Stimulated activated naive CD8-positive, alpha-beta T cell treated with anti-CD3 and anti-CD28 coated beads, Interleukin-15, Interleukin-2, amounts not matched to agents 100 ng/mL and 50 ng/mL, for 24 hours (primary cell): ENCODE results near the gene AMIGO1.
A peak's percentile ranks its signal among the peaks of the same experiment; 100 is the strongest.

ENCODE experiments used
- H3K27ac Mint-ChIP-seq: one replicate; pipeline ENCODE4 v1.8.0; 2021; ENCODE audit warnings: mild to moderate bottlenecking, mixed read lengths
- H3K27me3 Mint-ChIP-seq: one replicate; pipeline ENCODE4 v1.8.0; 2021; ENCODE audit warnings: mixed read lengths
- H3K36me3 Mint-ChIP-seq: one replicate; pipeline ENCODE4 v1.8.0; 2021; ENCODE audit warnings: low read depth, mixed read lengths
- H3K4me1 Mint-ChIP-seq: one replicate; pipeline ENCODE4 v1.8.0; 2021; ENCODE audit warnings: low read depth, mixed read lengths
- H3K4me3 Mint-ChIP-seq: one replicate; pipeline ENCODE4 v1.8.0; 2021; ENCODE audit warnings: mild to moderate bottlenecking, mixed read lengths
- H3K9me3 Mint-ChIP-seq: one replicate; pipeline ENCODE4 v1.8.0; 2021; ENCODE audit warnings: mixed read lengths

AMIGO1 gene

GRCh38 chr1:109509176-109510134 is at the start of gene AMIGO1:
Gene AMIGO1, minus strand, starts transcription at chr1:109509727. Its CDS starts 815 bp downstream, at chr1:109508912.
- peaks cover 7% of the 10 kb centered on the region for H3K36me3 Mint-ChIP-seq
- H3K27me3 Mint-ChIP-seq: peaks cover 9% of the 10 kb centered on the region
- no peaks in the 10 kb centered on the region for H3K9me3 Mint-ChIP-seq
- peaks cover 60% of the 10 kb centered on the region for H3K4me1 Mint-ChIP-seq
- peak within 1 kb of the TSS; percentile 85 for H3K27ac Mint-ChIP-seq
- peak within 1 kb of the TSS; percentile 89 for H3K4me3 Mint-ChIP-seq

- no peak overlapping the region for H3K4me3 Mint-ChIP-seq
- no peaks in the 10 kb centered on the region for H3K9me3 Mint-ChIP-seq
- H3K27me3 Mint-ChIP-seq: no peaks in the 10 kb centered on the region
- H3K4me1 Mint-ChIP-seq: peaks cover 85% of the 10 kb centered on the region
- no peak overlapping the region for H3K27ac Mint-ChIP-seq
- H3K36me3 Mint-ChIP-seq: peaks cover 17% of the 10 kb centered on the region
Measured at GRCh38 chr1:109557520-109557919, 48.0 kb upstream of the AMIGO1 start.

- Mint-ChIP-seq H3K27ac (no peak overlapping the region), H3K36me3 (peaks cover 17% of the 10 kb centered on the region), H3K27me3 (no peaks in the 10 kb centered on the region), H3K4me1 (peaks cover 84% of the 10 kb centered on the region), H3K9me3 (no peaks in the 10 kb centered on the region), H3K4me3 (no peak overlapping the region)
Measured at GRCh38 chr1:109556563-109556962, 47.0 kb upstream of the AMIGO1 start.

GRCh38 chr1:109548321-109549267 is 39.1 kb upstream of the AMIGO1 start, which contains the start of gene GNAI3:
Gene GNAI3, plus strand, starts transcription at chr1:109548615. Its CDS starts 106 bp downstream, at chr1:109548721.
- Mint-ChIP-seq H3K27ac (peak within 1 kb of the TSS; percentile 93), H3K27me3 (no peaks in the 10 kb centered on the region), H3K4me3 (peak within 1 kb of the TSS; percentile 92), H3K4me1 (peaks cover 57% of the 10 kb centered on the region), H3K9me3 (no peaks in the 10 kb centered on the region), H3K36me3 (peaks cover 8% of the 10 kb centered on the region)

GRCh38 chr1:109547463-109548320 is 38.2 kb upstream of the AMIGO1 start:
- Mint-ChIP-seq H3K4me3 (peak overlapping the region; percentile 92), H3K27me3 (no peaks in the 10 kb centered on the region), H3K9me3 (no peaks in the 10 kb centered on the region), H3K36me3 (peaks cover 8% of the 10 kb centered on the region), H3K27ac (peak overlapping the region; percentile 93), H3K4me1 (peaks cover 48% of the 10 kb centered on the region)

DNA sequence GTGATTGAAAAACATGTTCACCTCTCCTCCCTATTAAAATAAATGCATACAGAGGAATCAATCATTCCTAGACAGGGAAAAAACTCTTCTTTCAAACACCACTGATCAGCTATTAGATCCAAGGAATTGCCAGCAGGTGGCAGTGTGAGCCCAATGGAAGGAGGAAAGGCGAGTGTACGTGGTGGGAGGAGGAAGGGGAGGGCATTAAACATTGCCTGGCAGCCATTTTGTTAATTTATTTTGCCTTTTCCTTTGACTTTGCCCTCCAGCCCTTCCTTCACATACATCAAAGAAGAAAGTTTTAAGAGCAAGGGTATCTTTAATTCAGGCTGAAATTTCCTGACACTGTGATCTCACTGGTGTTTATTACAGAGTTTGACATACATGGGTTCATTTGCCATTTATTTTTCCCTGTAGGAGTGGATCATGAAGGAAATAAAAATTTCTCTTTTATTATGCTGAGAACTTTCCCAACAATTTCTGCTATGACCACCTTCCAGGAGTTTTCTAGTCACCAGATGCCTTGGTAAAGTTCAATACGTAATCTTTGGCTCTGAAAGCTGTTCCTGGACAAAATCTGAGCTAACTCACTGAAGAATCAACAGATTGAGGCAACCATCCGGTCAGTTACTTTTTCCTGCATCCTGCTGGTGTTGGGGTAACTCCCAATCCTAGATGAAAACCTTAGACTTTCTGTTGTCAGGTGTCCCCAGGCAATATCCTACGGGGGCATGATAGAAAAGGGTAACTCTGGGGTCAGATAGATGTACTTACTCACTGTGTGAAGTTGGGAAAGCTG is 37.0 kb upstream of the AMIGO1 start:
- Mint-ChIP-seq H3K27me3 (no peaks in the 10 kb centered on the region), H3K27ac (peak overlapping the region; percentile 93), H3K9me3 (no peaks in the 10 kb centered on the region), H3K36me3 (peaks cover 7% of the 10 kb centered on the region), H3K4me1 (peaks cover 43% of the 10 kb centered on the region), H3K4me3 (peak overlapping the region; percentile 92)

DNA sequence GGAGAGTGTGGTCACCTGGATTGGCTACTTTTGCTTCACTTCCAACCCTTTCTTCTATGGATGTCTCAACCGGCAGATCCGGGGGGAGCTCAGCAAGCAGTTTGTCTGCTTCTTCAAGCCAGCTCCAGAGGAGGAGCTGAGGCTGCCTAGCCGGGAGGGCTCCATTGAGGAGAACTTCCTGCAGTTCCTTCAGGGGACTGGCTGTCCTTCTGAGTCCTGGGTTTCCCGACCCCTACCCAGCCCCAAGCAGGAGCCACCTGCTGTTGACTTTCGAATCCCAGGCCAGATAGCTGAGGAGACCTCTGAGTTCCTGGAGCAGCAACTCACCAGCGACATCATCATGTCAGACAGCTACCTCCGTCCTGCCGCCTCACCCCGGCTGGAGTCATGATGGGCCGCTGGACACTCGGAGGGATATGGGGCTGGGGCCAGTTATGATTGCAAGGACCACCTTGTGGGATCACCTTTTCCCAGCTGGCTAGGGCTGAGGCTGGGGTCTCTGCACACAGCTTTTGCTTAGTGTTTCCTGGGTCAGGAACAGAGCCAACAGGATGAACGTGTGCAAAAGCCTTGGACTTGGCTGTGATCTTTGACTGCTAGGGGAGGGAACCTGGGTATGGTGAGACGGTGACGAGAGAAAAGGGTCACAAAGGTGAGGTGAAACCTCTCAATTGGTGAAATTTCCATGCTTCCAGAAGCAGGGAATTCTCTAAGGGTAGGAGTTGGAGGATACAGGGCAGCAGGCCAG is 34.6 kb upstream of the AMIGO1 start:
- Mint-ChIP-seq H3K9me3 (no peaks in the 10 kb centered on the region), H3K27me3 (no peaks in the 10 kb centered on the region), H3K36me3 (no peaks in the 10 kb centered on the region), H3K27ac (no peak overlapping the region), H3K4me3 (no peak overlapping the region), H3K4me1 (peaks cover 21% of the 10 kb centered on the region)

GRCh38 chr1:109543283-109543987 is 33.9 kb upstream of the AMIGO1 start:
- Mint-ChIP-seq H3K27ac (no peak overlapping the region), H3K27me3 (no peaks in the 10 kb centered on the region), H3K4me1 (peaks cover 17% of the 10 kb centered on the region), H3K9me3 (no peaks in the 10 kb centered on the region), H3K4me3 (no peak overlapping the region), H3K36me3 (no peaks in the 10 kb centered on the region)

DNA sequence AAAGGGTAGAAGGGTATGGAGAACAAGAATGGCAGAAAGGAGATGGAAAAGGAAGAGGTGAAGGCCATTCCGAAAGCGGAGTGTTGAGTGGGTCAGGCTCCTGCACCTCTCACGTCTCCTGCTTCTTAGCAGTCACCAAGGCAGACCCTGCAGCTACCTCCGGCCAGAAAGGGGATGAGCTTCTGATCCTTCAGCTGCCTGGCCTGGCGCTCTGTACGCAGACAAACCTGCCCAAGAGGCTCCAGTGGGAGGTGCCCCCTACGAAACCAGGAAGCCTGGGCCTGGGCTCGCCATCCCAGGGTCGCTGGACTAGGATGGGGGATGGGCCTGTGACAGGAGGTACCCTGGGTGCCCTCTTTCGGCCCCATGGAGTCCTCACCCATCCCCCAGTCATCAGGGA is 33.1 kb upstream of the AMIGO1 start:
- H3K4me3 Mint-ChIP-seq: no peak overlapping the region
- peaks cover 15% of the 10 kb centered on the region for H3K4me1 Mint-ChIP-seq
- H3K27ac Mint-ChIP-seq: no peak overlapping the region
- H3K36me3 Mint-ChIP-seq: no peaks in the 10 kb centered on the region
- no peaks in the 10 kb centered on the region for H3K9me3 Mint-ChIP-seq
- H3K27me3 Mint-ChIP-seq: no peaks in the 10 kb centered on the region

DNA sequence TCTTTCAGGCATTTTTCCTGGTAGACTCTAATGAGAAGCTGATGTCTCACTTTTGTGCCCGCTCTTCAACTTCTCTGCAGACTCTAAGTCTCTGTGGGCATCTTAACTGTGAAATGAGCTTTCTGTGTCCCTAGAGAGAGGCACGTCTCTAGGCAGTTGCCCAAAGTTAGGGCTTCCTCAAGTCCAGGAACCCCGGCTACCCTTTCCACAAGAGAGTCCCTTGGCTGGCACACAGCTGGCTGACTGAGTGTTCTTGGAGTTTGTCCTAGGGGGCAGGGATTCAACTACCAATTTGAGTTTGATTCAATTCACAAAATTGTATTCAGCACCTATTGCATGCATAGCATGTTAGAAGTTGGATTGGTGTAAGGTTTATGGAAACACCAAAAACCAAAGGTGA is 31.6 kb upstream of the AMIGO1 start:
- Mint-ChIP-seq H3K36me3 (no peaks in the 10 kb centered on the region), H3K27me3 (no peaks in the 10 kb centered on the region), H3K4me1 (no peaks in the 10 kb centered on the region), H3K27ac (no peak overlapping the region), H3K9me3 (no peaks in the 10 kb centered on the region), H3K4me3 (no peak overlapping the region)

DNA sequence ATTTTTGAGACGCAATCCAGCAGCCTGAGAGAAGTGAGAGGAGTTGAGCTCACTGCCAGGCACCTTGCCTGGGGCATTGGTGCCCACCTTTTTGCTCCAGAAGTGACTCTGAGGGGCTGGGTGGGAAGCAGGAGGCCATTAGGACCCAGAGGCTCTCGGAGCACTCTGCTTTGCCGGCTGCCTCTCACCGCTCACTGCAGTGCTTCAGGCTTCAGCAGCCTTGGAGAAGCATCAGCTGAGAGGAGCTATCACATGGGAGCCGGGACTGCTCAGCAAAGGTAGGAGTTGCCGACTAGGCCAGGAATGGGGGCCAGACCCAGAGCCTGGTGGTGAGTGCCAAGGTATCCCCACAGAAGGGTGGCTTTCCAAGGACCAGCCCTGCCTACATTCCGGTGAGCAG is 30.1 kb upstream of the AMIGO1 start, which contains the start of gene GPR61:
TSS of gene GPR61 (plus strand) at position 197 of the 400 bp plus-strand sequence. CDS start 3,151 bp downstream, outside the sequence.
- no peaks in the 10 kb centered on the region for H3K27me3 Mint-ChIP-seq

GRCh38 chr1:109538827-109539555 is 29.5 kb upstream of the AMIGO1 start:
- H3K27me3 Mint-ChIP-seq: no peaks in the 10 kb centered on the region
- no peak overlapping the region for H3K27ac Mint-ChIP-seq
- no peak overlapping the region for H3K4me3 Mint-ChIP-seq
- H3K36me3 Mint-ChIP-seq: no peaks in the 10 kb centered on the region
- H3K4me1 Mint-ChIP-seq: no peaks in the 10 kb centered on the region
- no peaks in the 10 kb centered on the region for H3K9me3 Mint-ChIP-seq

More for the DNA sequence above, 30.1 kb upstream of the AMIGO1 start, which contains the start of gene GPR61:
- no peaks in the 10 kb centered on the region for H3K9me3 Mint-ChIP-seq
- no peaks in the 10 kb centered on the region for H3K36me3 Mint-ChIP-seq
- no peak within 1 kb of the TSS for H3K27ac Mint-ChIP-seq
- no peak within 1 kb of the TSS for H3K4me3 Mint-ChIP-seq
- H3K4me1 Mint-ChIP-seq: no peaks in the 10 kb centered on the region
